GM19099 (cell line): ENCODE data around the gene GLS.

ENCODE experiments used
- POLR2A ChIP-seq: IDR thresholded peaks from 3 replicates; pipeline ENCODE4 v1.6.1; 2011; ENCODE audit warnings: low read depth; ENCODE audit not compliant: insufficient read length; ENCODE audit errors: extremely low read depth

The GLS gene

GRCh38 chr2:190903693-190904450 is 23.3 kb downstream of the GLS start:
- TF ChIP-seq POLR2A = no peak

- no peak for TF ChIP-seq POLR2A
These were observed 24.1 kb downstream of the GLS start for GRCh38 chr2:190904640-190905261.

GRCh38 chr2:190908532-190908931 is 27.9 kb downstream of the GLS start:
- no peak for TF ChIP-seq POLR2A

GRCh38 chr2:190909680-190910079 is 29.1 kb downstream of the GLS start:
- no peak for TF ChIP-seq POLR2A

GRCh38 chr2:190910341-190911136 is 29.9 kb downstream of the GLS start:
- no peak for TF ChIP-seq POLR2A

- no peak for TF ChIP-seq POLR2A
These were observed 31.2 kb downstream of the GLS start for GRCh38 chr2:190911813-190912212.

- TF ChIP-seq POLR2A = no peak
These were observed 32.1 kb downstream of the GLS start for GRCh38 chr2:190912726-190913125.

- no peak for TF ChIP-seq POLR2A
These were observed 33.1 kb downstream of the GLS start for GRCh38 chr2:190913725-190914124.

GRCh38 chr2:190916829-190917228 is 36.2 kb downstream of the GLS start:
- no peak for TF ChIP-seq POLR2A

- no peak for TF ChIP-seq POLR2A
These were observed 39.5 kb downstream of the GLS start for GRCh38 chr2:190920085-190920484.

- no peak for TF ChIP-seq POLR2A
These were observed 41.8 kb downstream of the GLS start for GRCh38 chr2:190922376-190922775.

- TF ChIP-seq POLR2A = no peak
These were observed 46.7 kb downstream of the GLS start for GRCh38 chr2:190927301-190927700.

- no peak for TF ChIP-seq POLR2A
These were observed 49.3 kb downstream of the GLS start for GRCh38 chr2:190929919-190930318.

- TF ChIP-seq POLR2A = no peak
These were observed 49.8 kb downstream of the GLS start for GRCh38 chr2:190930411-190930810.

GRCh38 chr2:190932514-190932913 is 51.9 kb downstream of the GLS start:
- TF ChIP-seq POLR2A = no peak

- TF ChIP-seq POLR2A = no peak
These were observed 52.7 kb downstream of the GLS start for GRCh38 chr2:190933361-190933760.
